HEK293 (cell line): ENCODE measurements around the gene FBL.

Experiments used
- CTCF ChIP-seq: fragments of 450-650 bp; formaldehyde crosslinking; IDR thresholded peaks from 2 replicates; pipeline ENCODE4 v1.5.1; 2016; ENCODE audit warnings: missing biosample characterization, missing genetic modification characterization
- KLF1 ChIP-seq: fragments of 450-650 bp; formaldehyde crosslinking; IDR thresholded peaks from 2 replicates; pipeline ENCODE4 v1.5.1; 2016; ENCODE audit warnings: missing biosample characterization, missing genetic modification characterization
- KLF16 ChIP-seq: fragments of 450-650 bp; formaldehyde crosslinking; IDR thresholded peaks from 2 replicates; pipeline ENCODE4 v1.5.1; 2017; ENCODE audit warnings: missing biosample characterization, missing genetic modification characterization
- OSR2 ChIP-seq: fragments of 450-650 bp; formaldehyde crosslinking; IDR thresholded peaks from 2 replicates; pipeline ENCODE4 v1.5.1; 2016; ENCODE audit warnings: missing biosample characterization, missing genetic modification characterization
- PATZ1 ChIP-seq: fragments of 450-650 bp; formaldehyde crosslinking; IDR thresholded peaks from 2 replicates; pipeline ENCODE4 v1.5.1; 2016; ENCODE audit warnings: missing biosample characterization, missing genetic modification characterization
- REST ChIP-seq: fragments of 450-650 bp; formaldehyde crosslinking; IDR thresholded peaks from 2 replicates; pipeline ENCODE4 v1.5.1; 2016; ENCODE audit warnings: missing biosample characterization, missing genetic modification characterization
- YY1 ChIP-seq: fragments of 450-650 bp; formaldehyde crosslinking; IDR thresholded peaks from 2 replicates; pipeline ENCODE4 v1.5.1; 2018; ENCODE audit warnings: missing biosample characterization, missing genetic modification characterization
- ZNF2 ChIP-seq: fragments of 450-650 bp; formaldehyde crosslinking; IDR thresholded peaks from 2 replicates; pipeline ENCODE4 v1.5.1; 2016; ENCODE audit warnings: missing biosample characterization, missing genetic modification characterization
- ZNF239 ChIP-seq: fragments of 450-650 bp; formaldehyde crosslinking; IDR thresholded peaks from 2 replicates; pipeline ENCODE4 v1.5.1; 2016; ENCODE audit warnings: missing biosample characterization, missing genetic modification characterization
- ZNF501 ChIP-seq: fragments of 450-650 bp; formaldehyde crosslinking; IDR thresholded peaks from 2 replicates; pipeline ENCODE4 v1.5.1; 2016; ENCODE audit warnings: missing biosample characterization, missing genetic modification characterization
- ZNF645 ChIP-seq: fragments of 450-650 bp; formaldehyde crosslinking; IDR thresholded peaks from 2 replicates; pipeline ENCODE4; 2016; ENCODE audit warnings: missing biosample characterization, missing genetic modification characterization
- ZNF660 ChIP-seq: fragments of 450-650 bp; IDR thresholded peaks from 2 replicates; pipeline ENCODE4 v1.5.1; 2018; ENCODE audit warnings: missing biosample characterization, mild to moderate bottlenecking, missing genetic modification characterization
- TF ChIP-seq, protein P1 (sequence below): fragments of 450-650 bp; formaldehyde crosslinking; IDR thresholded peaks from 2 replicates; pipeline ENCODE4 v1.5.1; 2016; ENCODE audit warnings: missing biosample characterization, missing genetic modification characterization

DNA sequence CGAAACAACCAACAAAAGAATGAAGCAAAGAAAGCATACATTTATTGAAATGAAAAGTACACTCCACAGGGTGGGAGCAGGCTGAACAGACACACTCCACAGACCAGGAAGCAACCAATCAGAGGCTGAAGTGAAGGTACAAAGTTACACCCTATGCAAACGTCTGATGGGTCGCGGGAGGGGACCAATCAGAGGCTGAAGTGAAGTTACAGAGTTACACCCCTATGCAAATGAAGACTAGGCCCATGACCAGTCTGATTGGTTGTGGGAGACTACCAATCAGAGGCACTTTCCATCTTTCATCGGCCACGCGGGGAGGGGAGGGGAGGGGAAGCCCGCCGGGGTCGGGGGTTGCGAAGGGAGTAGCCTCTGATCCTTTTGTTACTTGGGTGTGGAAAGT lies 12.4 kb upstream of the FBL start:
- no peak for TF ChIP-seq CTCF (tag by site-specific recombination)
- no peak for TF ChIP-seq PATZ1 (tag by site-specific recombination)
- no peak for TF ChIP-seq ZNF239 (tag by site-specific recombination)
- no peak for TF ChIP-seq YY1 (tag by site-specific recombination)
- TF ChIP-seq, protein P1, sequence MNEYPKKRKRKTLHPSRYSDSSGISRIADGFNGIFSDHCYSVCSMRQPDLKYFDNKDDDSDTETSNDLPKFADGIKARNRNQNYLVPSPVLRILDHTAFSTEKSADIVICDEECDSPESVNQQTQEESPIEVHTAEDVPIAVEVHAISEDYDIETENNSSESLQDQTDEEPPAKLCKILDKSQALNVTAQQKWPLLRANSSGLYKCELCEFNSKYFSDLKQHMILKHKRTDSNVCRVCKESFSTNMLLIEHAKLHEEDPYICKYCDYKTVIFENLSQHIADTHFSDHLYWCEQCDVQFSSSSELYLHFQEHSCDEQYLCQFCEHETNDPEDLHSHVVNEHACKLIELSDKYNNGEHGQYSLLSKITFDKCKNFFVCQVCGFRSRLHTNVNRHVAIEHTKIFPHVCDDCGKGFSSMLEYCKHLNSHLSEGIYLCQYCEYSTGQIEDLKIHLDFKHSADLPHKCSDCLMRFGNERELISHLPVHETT (tag by site-specific recombination): no peak
- TF ChIP-seq ZNF645 (tag by site-specific recombination): no peak
- TF ChIP-seq KLF1 (tag by site-specific recombination): no peak
- TF ChIP-seq ZNF501: no peak
- no peak for TF ChIP-seq KLF16
- TF ChIP-seq ZNF660 (tag by site-specific recombination): no peak
- TF ChIP-seq ZNF2 (tag by site-specific recombination): no peak
- no peak for TF ChIP-seq OSR2 (tag by site-specific recombination)
- no peak for TF ChIP-seq REST
